ENCODE data around the gene TOE1. TPM values are rescaled to one million over a fixed set of nuclear protein-coding genes. Genes with fewer than 3 reads are reported as not detected.

The TOE1 gene
- total RNA-seq, 1 experiment from 2014 or later, result 31.2 TPM

- no peak overlapping the region for H3K18ac ChIP-seq (ENCODE audit: insufficient read length, low read depth, low read length)
- TF ChIP-seq CTCF (conservative IDR thresholded peaks at IDR 0.05), result no peak
- H3K27me3 ChIP-seq (ENCODE audit: insufficient read depth, low read length), result no peaks in the 10 kb centered on the region
Observed at GRCh38 chr1:45381243-45381642, 41.3 kb downstream of the TOE1 start.

More at GRCh38 chr1:45381243-45381642, 41.3 kb downstream of the TOE1 start:
- Histone ChIP-seq H2BK120ac (ENCODE audit: low read depth, low read length, poor library complexity, severe bottlenecking) (no peak overlapping the region), H4K5ac (ENCODE audit: insufficient read length, low read depth, low read length) (no peak overlapping the region), H3K79me2 (ENCODE audit: insufficient read depth, low read length) (no peaks in the 10 kb centered on the region), H4K8ac (replicated peaks; ENCODE audit: insufficient read length, low read depth, low read length) (no peak overlapping the region), H3K9ac (ENCODE audit: extremely low read depth, insufficient read length, low read length) (no peak overlapping the region), H2AFZ (ENCODE audit: low read length) (no peak overlapping the region), H3K4me2 (ENCODE audit: insufficient read depth, insufficient read length, low read length) (no peak overlapping the region), H2AK5ac (ENCODE audit: insufficient read length, low read length) (no peak overlapping the region), H2BK15ac (ENCODE audit: low read depth, low read length) (no peak overlapping the region), H3K23ac (ENCODE audit: insufficient read length, low read depth, low read length) (no peak overlapping the region), H2BK12ac (ENCODE audit: insufficient read length, low read depth, low read length) (no peak overlapping the region), H4K20me1 (ENCODE audit: control insufficient read depth, insufficient read depth, insufficient read length) (no peaks in the 10 kb centered on the region), H3K79me1 (ENCODE audit: insufficient read depth, low read depth, low read length, poor library complexity, severe bottlenecking) (no peaks in the 10 kb centered on the region), H3K14ac (ENCODE audit: insufficient read depth, low read length) (no peak overlapping the region), H4K91ac (ENCODE audit: insufficient read length, low read depth, low read length) (no peak overlapping the region), H2BK20ac (ENCODE audit: low read depth, low read length, poor library complexity, severe bottlenecking) (no peak overlapping the region), H3K27ac (ENCODE audit: insufficient read length, low read depth, low read length) (no peak overlapping the region), H3K4ac (ENCODE audit: low read depth, low read length) (no peak overlapping the region), H3K56ac (ENCODE audit: insufficient read length, low read depth, low read length) (no peak overlapping the region), H3K4me1 (ENCODE audit: insufficient read depth, low read length) (no peaks in the 10 kb centered on the region), H2BK5ac (ENCODE audit: insufficient read length, low read length) (no peak overlapping the region), H3T11ph (ENCODE audit: low read length) (no peak overlapping the region), H3K9me3 (ENCODE audit: control insufficient read depth, low read depth, low read length) (no peaks in the 10 kb centered on the region), H3K23me2 (ENCODE audit: insufficient read length, low read depth, low read length, poor library complexity, severe bottlenecking) (no peaks in the 10 kb centered on the region)
- Mint-ChIP-seq H3K4me1 (no peaks in the 10 kb centered on the region), H3K9me3 (no peaks in the 10 kb centered on the region), H3K36me3 (ENCODE audit: insufficient read depth in 1 of 3, low read depth in 3 of 3) (no peaks in the 10 kb centered on the region), H3K4me3 (no peak overlapping the region), H3K27me3 (ENCODE audit: low read depth) (no peaks in the 10 kb centered on the region), H3K27ac (peak overlapping the region in 1 of 3 experiments; percentile 46; a peak in 1 of 7 replicates)
- no peak for DNase-seq
- no CpG with 5 or more reads among the region's 2 CpGs for WGBS (ENCODE audit: extremely low coverage, insufficient read length, low lambda C conversion rate)
